Measurements from ENCODE around the gene GFOD1.

DNA sequence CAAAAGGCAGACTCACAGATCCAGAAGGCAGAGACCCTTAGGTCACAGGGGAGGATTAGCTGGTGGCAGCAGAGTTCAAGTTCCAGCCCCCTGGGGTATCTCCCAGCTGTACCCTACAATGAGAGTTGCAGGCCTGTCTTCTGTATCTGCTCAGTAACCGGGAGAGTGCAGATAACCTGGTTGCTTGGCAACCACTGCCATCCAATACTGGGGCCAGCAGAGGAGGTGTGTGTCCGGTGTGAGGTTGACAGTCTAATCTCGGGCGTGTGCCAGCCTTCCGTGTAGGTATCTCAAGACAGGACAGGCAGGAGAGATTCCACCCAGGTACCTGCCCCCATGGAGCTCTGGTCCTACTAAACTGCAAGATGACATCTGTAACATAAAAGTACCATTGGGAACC is 102.4 kb downstream of the GFOD1 start:
- no peak for TF ChIP-seq POLR2A (IDR thresholded peaks at IDR 0.05; ENCODE audit: low read depth, low read length)
- TF ChIP-seq NFIC (IDR thresholded peaks at IDR 0.05; ENCODE audit: low read depth, low read length), result no peak
- TF ChIP-seq TAF1 (IDR thresholded peaks at IDR 0.05; ENCODE audit: borderline replicate concordance, low read depth, low read length), result no peak
- no peak for TF ChIP-seq POLR2AphosphoS5 (IDR thresholded peaks at IDR 0.05; ENCODE audit: low read length)
- TF ChIP-seq, protein P1, sequence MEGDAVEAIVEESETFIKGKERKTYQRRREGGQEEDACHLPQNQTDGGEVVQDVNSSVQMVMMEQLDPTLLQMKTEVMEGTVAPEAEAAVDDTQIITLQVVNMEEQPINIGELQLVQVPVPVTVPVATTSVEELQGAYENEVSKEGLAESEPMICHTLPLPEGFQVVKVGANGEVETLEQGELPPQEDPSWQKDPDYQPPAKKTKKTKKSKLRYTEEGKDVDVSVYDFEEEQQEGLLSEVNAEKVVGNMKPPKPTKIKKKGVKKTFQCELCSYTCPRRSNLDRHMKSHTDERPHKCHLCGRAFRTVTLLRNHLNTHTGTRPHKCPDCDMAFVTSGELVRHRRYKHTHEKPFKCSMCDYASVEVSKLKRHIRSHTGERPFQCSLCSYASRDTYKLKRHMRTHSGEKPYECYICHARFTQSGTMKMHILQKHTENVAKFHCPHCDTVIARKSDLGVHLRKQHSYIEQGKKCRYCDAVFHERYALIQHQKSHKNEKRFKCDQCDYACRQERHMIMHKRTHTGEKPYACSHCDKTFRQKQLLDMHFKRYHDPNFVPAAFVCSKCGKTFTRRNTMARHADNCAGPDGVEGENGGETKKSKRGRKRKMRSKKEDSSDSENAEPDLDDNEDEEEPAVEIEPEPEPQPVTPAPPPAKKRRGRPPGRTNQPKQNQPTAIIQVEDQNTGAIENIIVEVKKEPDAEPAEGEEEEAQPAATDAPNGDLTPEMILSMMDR (IDR thresholded peaks at IDR 0.05 in 2 of 3, conservative IDR thresholded peaks at IDR 0.05 in 1 of 3; ENCODE audit: control insufficient read depth in 2 of 3, extremely low read depth in 1 of 3, insufficient read depth in 1 of 3, low read depth in 3 of 3, low read length in 3 of 3), result no peak
- no peak for TF ChIP-seq CREB1 (IDR thresholded peaks at IDR 0.05; ENCODE audit: low read depth)
- no peak for TF ChIP-seq RBBP5 (conservative IDR thresholded peaks at IDR 0.05)
- no peak for TF ChIP-seq JUND (IDR thresholded peaks at IDR 0.05; ENCODE audit: low read depth, low read length)

Data from GM12878 (cell line).